ENCODE results near the gene MORN1. TPM values are rescaled to one million over a fixed set of nuclear protein-coding genes. Genes with fewer than 3 reads are reported as not detected.

MORN1 gene
- total and polyA plus RNA-seq, 2 experiments from 2014 or later = 4.5 to 9.4 TPM

DNA sequence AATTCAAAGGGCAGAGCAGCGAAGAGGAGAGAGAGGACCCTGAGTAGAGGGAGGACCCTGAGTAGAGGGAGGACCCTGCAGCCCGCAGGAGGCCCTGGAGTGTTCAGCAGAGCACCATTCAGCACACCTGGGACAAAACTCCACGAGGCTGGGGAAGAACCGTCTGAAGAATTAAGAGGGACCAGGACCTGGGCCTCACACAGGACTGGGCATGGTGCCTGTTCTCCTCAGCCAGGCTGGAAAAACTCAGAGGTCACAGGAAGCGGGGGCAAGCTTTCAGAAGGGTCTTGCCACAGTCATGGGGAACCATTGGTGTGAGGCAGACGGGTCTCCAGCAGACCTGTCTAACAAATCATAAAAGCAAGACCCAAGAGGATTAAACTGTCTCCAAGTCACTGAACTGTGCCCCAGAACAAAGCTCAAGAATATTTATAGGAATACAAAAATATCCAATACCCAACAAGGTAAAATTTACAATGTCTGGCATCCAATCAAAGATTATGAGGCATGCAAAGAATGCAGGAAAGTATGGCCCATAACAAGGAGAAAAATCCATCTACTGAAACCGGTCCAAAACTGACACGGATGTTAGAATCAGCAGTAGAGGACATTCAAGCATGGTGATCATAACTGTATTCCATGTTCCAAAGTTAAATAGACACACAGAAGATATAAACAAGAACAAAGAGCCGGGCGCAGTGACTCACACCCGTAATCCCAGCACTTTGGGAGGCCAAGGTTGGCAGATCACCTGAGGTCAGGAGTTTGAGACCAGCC lies 30.6 kb downstream of the MORN1 start:
- H3K27me3 ChIP-seq = no peaks in the 10 kb centered on the region
- no peak for TF ChIP-seq EZH2 (IDR thresholded peaks at IDR 0.05; ENCODE audit: borderline replicate concordance)
- WGBS (ENCODE audit: low lambda C conversion rate, missing lambda C conversion rate) = 79% methylated on average over 11 of the region's 11 CpGs

DNA sequence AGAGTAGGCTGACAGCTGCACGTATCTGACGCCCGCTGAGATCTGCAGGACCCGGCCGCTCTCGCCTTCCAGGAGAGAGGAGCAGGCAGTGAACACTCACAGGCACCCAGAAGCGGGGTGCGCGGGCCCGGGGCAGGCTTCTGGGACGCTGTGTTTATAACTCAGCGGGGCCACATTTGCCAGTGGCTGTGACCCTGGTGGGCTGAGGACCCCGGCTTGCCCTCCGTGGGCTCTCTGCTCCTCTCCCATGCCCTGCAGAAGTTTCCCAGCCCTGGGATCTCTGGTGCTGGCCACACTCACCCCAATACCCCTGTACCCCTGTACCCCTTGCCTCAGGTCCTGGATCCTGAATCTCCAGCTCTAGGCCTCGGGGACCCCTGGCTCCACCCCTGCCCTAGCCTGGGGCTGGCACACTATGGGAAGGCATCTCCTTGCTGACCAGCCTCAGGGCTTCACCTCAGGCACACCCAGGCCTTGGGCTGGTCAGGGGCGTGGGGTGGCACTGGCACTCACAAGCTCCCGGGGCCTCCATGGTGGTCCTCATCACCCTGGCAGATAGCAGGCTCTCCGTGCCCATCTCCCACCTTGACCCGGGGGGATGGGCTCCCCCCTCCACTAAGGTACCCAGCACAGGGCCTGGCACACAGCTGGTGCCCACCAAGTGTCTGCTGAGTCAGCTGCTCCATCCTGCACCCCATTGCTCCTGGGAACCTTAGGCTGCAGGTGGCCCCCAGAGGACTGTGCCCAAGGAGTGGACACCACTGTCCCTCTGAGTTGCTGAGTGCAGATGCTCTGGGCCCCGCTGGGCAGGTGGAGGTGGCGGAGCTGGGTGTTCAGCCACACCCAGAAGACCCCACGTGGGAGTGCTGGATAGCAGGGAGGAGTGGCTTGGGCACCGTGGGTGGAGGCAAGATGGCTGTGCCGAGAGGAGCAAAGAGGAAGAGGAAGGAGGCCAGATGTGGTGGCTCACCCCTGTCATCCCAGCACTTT lies 32.4 kb downstream of the MORN1 start:
- WGBS (ENCODE audit: low lambda C conversion rate, missing lambda C conversion rate) = 90% methylated on average over 24 of the region's 24 CpGs
- no peaks in the 10 kb centered on the region for H3K9me2 ChIP-seq (replicated peaks; ENCODE audit: insufficient read depth)

More for the DNA sequence above, 30.6 kb downstream of the MORN1 start:
- H3K4me2 ChIP-seq = no peak overlapping the region
- H3K36me3 ChIP-seq (replicated peaks; ENCODE audit: insufficient read depth, low read depth) = no peaks in the 10 kb centered on the region
- no peak overlapping the region for H3K4me3 ChIP-seq
- H3K79me2 ChIP-seq = no peaks in the 10 kb centered on the region
- no peak overlapping the region for H3K27ac ChIP-seq
- no peaks in the 10 kb centered on the region for H3K9me2 ChIP-seq (replicated peaks; ENCODE audit: insufficient read depth)
- H2AFZ ChIP-seq = no peak overlapping the region
- H3K9me3 ChIP-seq (ENCODE audit: low read depth) = no peaks in the 10 kb centered on the region
- no peaks in the 10 kb centered on the region for H3K4me1 ChIP-seq (ENCODE audit: insufficient read depth)
- no peak for DNase-seq (ENCODE audit: low spot score)
- no peaks in the 10 kb centered on the region for H4K20me1 ChIP-seq (ENCODE audit: insufficient read depth, poor library complexity, severe bottlenecking)

DNA sequence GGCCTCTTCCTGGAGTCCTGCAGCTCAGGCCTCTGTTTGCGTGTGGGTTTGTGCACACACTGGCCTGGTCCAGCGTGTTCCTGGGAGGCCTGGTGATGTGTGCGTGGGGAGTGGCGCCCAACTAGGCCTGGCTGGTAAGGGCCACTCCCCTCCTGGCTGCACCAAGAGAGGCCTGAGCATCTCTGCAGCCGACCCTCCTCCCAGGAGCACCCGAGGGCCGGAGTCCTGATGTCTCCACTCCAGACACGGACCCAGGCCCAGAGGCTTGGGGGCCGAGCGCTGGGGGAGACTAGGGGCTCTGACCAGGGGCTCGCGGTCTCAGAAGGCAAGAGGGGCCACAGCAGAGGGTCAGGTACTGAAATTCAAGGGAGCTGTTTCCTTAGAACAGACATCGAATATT lies 33.3 kb downstream of the MORN1 start:
- Histone ChIP-seq H4K20me1 (ENCODE audit: insufficient read depth, poor library complexity, severe bottlenecking) (no peaks in the 10 kb centered on the region), H3K4me3 (no peak overlapping the region), H3K27me3 (no peaks in the 10 kb centered on the region), H3K4me2 (no peak overlapping the region), H3K9me3 (ENCODE audit: low read depth) (no peaks in the 10 kb centered on the region), H2AFZ (no peak overlapping the region), H3K9me2 (replicated peaks; ENCODE audit: insufficient read depth) (no peaks in the 10 kb centered on the region), H3K36me3 (replicated peaks; ENCODE audit: insufficient read depth, low read depth) (no peaks in the 10 kb centered on the region), H3K79me2 (no peaks in the 10 kb centered on the region), H3K4me1 (ENCODE audit: insufficient read depth) (no peaks in the 10 kb centered on the region), H3K27ac (no peak overlapping the region)
- WGBS (ENCODE audit: low lambda C conversion rate, missing lambda C conversion rate) = 94% methylated on average over 13 of the region's 13 CpGs
- DNase-seq (ENCODE audit: low spot score) = no peak
- TF ChIP-seq, protein P1, sequence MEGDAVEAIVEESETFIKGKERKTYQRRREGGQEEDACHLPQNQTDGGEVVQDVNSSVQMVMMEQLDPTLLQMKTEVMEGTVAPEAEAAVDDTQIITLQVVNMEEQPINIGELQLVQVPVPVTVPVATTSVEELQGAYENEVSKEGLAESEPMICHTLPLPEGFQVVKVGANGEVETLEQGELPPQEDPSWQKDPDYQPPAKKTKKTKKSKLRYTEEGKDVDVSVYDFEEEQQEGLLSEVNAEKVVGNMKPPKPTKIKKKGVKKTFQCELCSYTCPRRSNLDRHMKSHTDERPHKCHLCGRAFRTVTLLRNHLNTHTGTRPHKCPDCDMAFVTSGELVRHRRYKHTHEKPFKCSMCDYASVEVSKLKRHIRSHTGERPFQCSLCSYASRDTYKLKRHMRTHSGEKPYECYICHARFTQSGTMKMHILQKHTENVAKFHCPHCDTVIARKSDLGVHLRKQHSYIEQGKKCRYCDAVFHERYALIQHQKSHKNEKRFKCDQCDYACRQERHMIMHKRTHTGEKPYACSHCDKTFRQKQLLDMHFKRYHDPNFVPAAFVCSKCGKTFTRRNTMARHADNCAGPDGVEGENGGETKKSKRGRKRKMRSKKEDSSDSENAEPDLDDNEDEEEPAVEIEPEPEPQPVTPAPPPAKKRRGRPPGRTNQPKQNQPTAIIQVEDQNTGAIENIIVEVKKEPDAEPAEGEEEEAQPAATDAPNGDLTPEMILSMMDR (IDR thresholded peaks at IDR 0.05; ENCODE audit: poor library complexity) = no peak
- TF ChIP-seq EZH2phosphoT487 (IDR thresholded peaks at IDR 0.05; ENCODE audit: low read depth, severe bottlenecking, unreplicated experiment) (no peak), EZH2 (IDR thresholded peaks at IDR 0.05; ENCODE audit: borderline replicate concordance) (no peak)

More for the DNA sequence above, 32.4 kb downstream of the MORN1 start:
- Histone ChIP-seq H3K9me3 (ENCODE audit: low read depth) (no peaks in the 10 kb centered on the region), H3K4me1 (ENCODE audit: insufficient read depth) (no peaks in the 10 kb centered on the region), H3K27me3 (no peaks in the 10 kb centered on the region), H3K36me3 (replicated peaks; ENCODE audit: insufficient read depth, low read depth) (no peaks in the 10 kb centered on the region), H3K4me2 (no peak overlapping the region), H3K4me3 (no peak overlapping the region), H3K79me2 (no peaks in the 10 kb centered on the region), H2AFZ (no peak overlapping the region), H4K20me1 (ENCODE audit: insufficient read depth, poor library complexity, severe bottlenecking) (no peaks in the 10 kb centered on the region), H3K27ac (no peak overlapping the region)
- DNase-seq (ENCODE audit: low spot score) = no peak
- TF ChIP-seq, protein P1 (IDR thresholded peaks at IDR 0.05; ENCODE audit: poor library complexity) = no peak
- TF ChIP-seq EZH2 (IDR thresholded peaks at IDR 0.05; ENCODE audit: borderline replicate concordance) (no peak), EZH2phosphoT487 (IDR thresholded peaks at IDR 0.05; ENCODE audit: low read depth, severe bottlenecking, unreplicated experiment) (no peak)

All from hepatocyte (in vitro differentiated cells).